SK-N-SH treated with all-trans-retinoic acid at 6 μM for 48 hours (cell line): ENCODE measurements around the gene AOPEP.

Experiments used
- ATAC-seq: fragments of 200-7000 bp; cut with Tn5 transposase; 3 replicates; pipeline ENCODE4 v1.9.1; 2020; ENCODE audit warnings: mild to moderate bottlenecking, moderate library complexity
- GLIS3 ChIP-seq: fragments of 250-450 bp; sonication (Bioruptor Pico); IDR thresholded peaks from 2 replicates; pipeline ENCODE4 v1.5.0; 2020; ENCODE audit warnings: mild to moderate bottlenecking, moderate library complexity
- ISL1 ChIP-seq: fragments of 250-450 bp; sonication (Bioruptor Pico); IDR thresholded peaks from 2 replicates; pipeline ENCODE4 v2.1.2; 2022; ENCODE audit warnings: mild to moderate bottlenecking, moderate library complexity
- OSR1 ChIP-seq: fragments of 250-450 bp; sonication (Bioruptor Pico); IDR thresholded peaks from 2 replicates; pipeline ENCODE4 v1.8.0; 2022; ENCODE audit warnings: moderate library complexity, mild to moderate bottlenecking, inconsistent platforms
- RARB ChIP-seq: fragments of 250-450 bp; sonication (Bioruptor Pico); IDR thresholded peaks from 2 replicates; pipeline ENCODE4 v1.8.0; 2021; ENCODE audit warnings: mild to moderate bottlenecking, moderate library complexity
- SNAI2 ChIP-seq: fragments of 250-450 bp; sonication (Bioruptor Pico); IDR thresholded peaks from 2 replicates; pipeline ENCODE4 v1.5.0; 2020; ENCODE audit warnings: mild to moderate bottlenecking, moderate library complexity
- TCF4 ChIP-seq: fragments of 250-450 bp; sonication (Bioruptor Pico); IDR thresholded peaks from 2 replicates; pipeline ENCODE4 v1.8.0; 2021; ENCODE audit warnings: mild to moderate bottlenecking, moderate library complexity, borderline replicate concordance
- TOX ChIP-seq: fragments of 250-450 bp; sonication (Bioruptor Pico); IDR thresholded peaks from 2 replicates; pipeline ENCODE4 v1.8.0; 2021; ENCODE audit warnings: mild to moderate bottlenecking, moderate library complexity, borderline replicate concordance
- ZFP3 ChIP-seq: fragments of 250-450 bp; sonication (Bioruptor Pico); IDR thresholded peaks from 2 replicates; pipeline ENCODE4 v1.5.0; 2020; ENCODE audit warnings: mild to moderate bottlenecking, moderate library complexity
- ZFP30 ChIP-seq: fragments of 450-650 bp; formaldehyde crosslinking; IDR thresholded peaks from 2 replicates; pipeline ENCODE4 v1.5.0; 2022; ENCODE audit warnings: mild to moderate bottlenecking, moderate library complexity
- ZNF565 ChIP-seq: fragments of 450-650 bp; formaldehyde crosslinking; conservative IDR thresholded peaks from 2 replicates; pipeline ENCODE4 v1.5.0; 2020; ENCODE audit warnings: low read depth, mild to moderate bottlenecking, moderate library complexity
- ZNF8 ChIP-seq: fragments of 450-650 bp; formaldehyde crosslinking; IDR thresholded peaks from 2 replicates; pipeline ENCODE4 v1.5.0; 2020; ENCODE audit warnings: mild to moderate bottlenecking, moderate library complexity
- TF ChIP-seq, protein P1 (sequence below): fragments of 250-450 bp; sonication (Bioruptor Pico); IDR thresholded peaks from 2 replicates; pipeline ENCODE4 v1.8.0; 2021; ENCODE audit warnings: low read depth, mild to moderate bottlenecking, moderate library complexity, borderline replicate concordance
- TF ChIP-seq, protein P2 (sequence below): fragments of 250-450 bp; sonication (Bioruptor Pico); IDR thresholded peaks from 2 replicates; pipeline ENCODE4 v1.8.0; 2020; ENCODE audit warnings: mild to moderate bottlenecking, moderate library complexity, borderline replicate concordance
- TF ChIP-seq, protein P3 (sequence below): fragments of 250-450 bp; sonication (Bioruptor Pico); IDR thresholded peaks from 2 replicates; pipeline ENCODE4 v1.5.1; 2021; ENCODE audit warnings: mild to moderate bottlenecking, moderate library complexity
- TF ChIP-seq, protein P4 (sequence below): fragments of 250-450 bp; sonication (Bioruptor Pico); IDR thresholded peaks from 2 replicates; pipeline ENCODE4 v1.5.0; 2020; ENCODE audit warnings: mild to moderate bottlenecking, moderate library complexity

Gene AOPEP

DNA sequence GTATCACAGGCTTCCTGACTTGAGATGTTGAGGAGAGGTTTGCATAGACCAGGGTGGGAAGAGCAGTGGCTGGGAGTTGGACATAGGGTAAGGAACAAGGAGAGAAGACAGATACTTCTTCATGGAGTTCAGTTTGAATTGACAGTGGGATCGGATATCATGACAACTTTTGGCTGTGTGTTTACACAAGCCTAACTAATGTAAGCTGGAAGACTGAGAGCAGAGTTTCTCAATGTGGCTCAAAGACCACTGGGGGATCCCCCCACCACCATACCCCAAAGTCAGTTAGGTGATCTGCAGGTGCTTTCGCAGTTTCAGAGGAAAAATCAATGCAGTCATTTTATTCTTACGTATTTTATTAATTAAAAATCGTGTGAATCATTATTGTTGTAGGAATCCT, 125.9 kb downstream of the AOPEP start:
- no peak for TF ChIP-seq ZFP3 (CRISPR knock-in tag)
- TF ChIP-seq ISL1 (CRISPR knock-in tag) = no peak
- no peak for TF ChIP-seq ZNF565 (CRISPR knock-in tag)
- no peak for TF ChIP-seq OSR1
- TF ChIP-seq, protein P1, sequence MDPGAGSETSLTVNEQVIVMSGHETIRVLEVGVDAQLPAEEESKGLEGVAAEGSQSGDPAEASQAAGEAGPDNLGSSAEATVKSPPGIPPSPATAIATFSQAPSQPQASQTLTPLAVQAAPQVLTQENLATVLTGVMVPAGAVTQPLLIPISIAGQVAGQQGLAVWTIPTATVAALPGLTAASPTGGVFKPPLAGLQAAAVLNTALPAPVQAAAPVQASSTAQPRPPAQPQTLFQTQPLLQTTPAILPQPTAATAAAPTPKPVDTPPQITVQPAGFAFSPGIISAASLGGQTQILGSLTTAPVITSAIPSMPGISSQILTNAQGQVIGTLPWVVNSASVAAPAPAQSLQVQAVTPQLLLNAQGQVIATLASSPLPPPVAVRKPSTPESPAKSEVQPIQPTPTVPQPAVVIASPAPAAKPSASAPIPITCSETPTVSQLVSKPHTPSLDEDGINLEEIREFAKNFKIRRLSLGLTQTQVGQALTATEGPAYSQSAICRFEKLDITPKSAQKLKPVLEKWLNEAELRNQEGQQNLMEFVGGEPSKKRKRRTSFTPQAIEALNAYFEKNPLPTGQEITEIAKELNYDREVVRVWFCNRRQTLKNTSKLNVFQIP = no peak
- TF ChIP-seq, protein P2, sequence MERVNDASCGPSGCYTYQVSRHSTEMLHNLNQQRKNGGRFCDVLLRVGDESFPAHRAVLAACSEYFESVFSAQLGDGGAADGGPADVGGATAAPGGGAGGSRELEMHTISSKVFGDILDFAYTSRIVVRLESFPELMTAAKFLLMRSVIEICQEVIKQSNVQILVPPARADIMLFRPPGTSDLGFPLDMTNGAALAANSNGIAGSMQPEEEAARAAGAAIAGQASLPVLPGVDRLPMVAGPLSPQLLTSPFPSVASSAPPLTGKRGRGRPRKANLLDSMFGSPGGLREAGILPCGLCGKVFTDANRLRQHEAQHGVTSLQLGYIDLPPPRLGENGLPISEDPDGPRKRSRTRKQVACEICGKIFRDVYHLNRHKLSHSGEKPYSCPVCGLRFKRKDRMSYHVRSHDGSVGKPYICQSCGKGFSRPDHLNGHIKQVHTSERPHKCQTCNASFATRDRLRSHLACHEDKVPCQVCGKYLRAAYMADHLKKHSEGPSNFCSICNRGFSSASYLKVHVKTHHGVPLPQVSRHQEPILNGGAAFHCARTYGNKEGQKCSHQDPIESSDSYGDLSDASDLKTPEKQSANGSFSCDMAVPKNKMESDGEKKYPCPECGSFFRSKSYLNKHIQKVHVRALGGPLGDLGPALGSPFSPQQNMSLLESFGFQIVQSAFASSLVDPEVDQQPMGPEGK (CRISPR knock-in tag) = no peak
- TF ChIP-seq GLIS3 (CRISPR knock-in tag) = no peak
- TF ChIP-seq TCF4 (CRISPR knock-in tag) = no peak
- no peak for TF ChIP-seq ZNF8 (CRISPR knock-in tag)
- no peak for TF ChIP-seq RARB (CRISPR knock-in tag)
- no peak for TF ChIP-seq TOX (CRISPR knock-in tag)
- TF ChIP-seq SNAI2 (CRISPR knock-in tag) = no peak
- ATAC-seq = no peak

DNA sequence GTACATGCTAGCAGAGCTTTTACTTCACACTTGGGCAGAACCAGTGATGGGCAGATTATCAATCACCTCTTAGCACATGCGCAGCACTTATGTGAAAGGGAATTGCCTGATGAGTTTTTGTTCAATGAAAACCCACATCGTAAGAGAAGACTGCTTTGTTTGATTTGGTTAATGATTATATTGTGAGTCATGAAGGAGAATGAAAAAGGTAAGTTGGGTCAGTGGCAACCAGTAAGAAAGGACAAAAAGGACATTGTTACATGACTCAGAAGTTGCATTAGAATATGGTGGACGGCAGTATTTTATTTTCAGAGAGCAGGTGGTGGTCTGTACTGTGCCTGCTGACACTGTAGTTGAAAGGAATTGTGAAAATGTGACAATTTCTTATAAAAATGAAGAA, 127.4 kb downstream of the AOPEP start:
- TF ChIP-seq, protein P3, sequence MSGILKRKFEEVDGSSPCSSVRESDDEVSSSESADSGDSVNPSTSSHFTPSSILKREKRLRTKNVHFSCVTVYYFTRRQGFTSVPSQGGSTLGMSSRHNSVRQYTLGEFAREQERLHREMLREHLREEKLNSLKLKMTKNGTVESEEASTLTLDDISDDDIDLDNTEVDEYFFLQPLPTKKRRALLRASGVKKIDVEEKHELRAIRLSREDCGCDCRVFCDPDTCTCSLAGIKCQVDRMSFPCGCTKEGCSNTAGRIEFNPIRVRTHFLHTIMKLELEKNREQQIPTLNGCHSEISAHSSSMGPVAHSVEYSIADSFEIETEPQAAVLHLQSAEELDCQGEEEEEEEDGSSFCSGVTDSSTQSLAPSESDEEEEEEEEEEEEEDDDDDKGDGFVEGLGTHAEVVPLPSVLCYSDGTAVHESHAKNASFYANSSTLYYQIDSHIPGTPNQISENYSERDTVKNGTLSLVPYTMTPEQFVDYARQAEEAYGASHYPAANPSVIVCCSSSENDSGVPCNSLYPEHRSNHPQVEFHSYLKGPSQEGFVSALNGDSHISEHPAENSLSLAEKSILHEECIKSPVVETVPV (CRISPR knock-in tag) = no peak
- no peak for TF ChIP-seq ZNF8 (CRISPR knock-in tag)
- ATAC-seq = no peak

DNA sequence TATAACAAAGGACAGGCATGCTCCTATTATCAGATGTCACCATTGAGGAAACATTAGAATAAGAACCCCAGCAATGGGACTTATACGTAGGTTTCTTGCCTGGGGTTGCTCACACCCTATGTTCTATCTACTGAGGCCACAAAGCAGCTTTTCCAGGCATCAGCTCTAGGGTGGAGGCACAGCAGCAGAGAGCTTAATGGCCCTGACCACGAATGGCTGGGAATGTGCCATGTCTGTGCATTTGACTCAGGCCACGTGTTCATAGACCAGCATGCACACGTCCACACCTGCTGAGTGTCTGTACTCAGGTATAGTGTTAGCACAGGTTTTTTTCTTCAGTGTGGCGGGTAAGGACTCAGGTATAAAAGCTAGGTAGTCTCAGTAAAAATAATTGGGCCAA, 129.4 kb downstream of the AOPEP start:
- no peak for ATAC-seq
- TF ChIP-seq, protein P4, sequence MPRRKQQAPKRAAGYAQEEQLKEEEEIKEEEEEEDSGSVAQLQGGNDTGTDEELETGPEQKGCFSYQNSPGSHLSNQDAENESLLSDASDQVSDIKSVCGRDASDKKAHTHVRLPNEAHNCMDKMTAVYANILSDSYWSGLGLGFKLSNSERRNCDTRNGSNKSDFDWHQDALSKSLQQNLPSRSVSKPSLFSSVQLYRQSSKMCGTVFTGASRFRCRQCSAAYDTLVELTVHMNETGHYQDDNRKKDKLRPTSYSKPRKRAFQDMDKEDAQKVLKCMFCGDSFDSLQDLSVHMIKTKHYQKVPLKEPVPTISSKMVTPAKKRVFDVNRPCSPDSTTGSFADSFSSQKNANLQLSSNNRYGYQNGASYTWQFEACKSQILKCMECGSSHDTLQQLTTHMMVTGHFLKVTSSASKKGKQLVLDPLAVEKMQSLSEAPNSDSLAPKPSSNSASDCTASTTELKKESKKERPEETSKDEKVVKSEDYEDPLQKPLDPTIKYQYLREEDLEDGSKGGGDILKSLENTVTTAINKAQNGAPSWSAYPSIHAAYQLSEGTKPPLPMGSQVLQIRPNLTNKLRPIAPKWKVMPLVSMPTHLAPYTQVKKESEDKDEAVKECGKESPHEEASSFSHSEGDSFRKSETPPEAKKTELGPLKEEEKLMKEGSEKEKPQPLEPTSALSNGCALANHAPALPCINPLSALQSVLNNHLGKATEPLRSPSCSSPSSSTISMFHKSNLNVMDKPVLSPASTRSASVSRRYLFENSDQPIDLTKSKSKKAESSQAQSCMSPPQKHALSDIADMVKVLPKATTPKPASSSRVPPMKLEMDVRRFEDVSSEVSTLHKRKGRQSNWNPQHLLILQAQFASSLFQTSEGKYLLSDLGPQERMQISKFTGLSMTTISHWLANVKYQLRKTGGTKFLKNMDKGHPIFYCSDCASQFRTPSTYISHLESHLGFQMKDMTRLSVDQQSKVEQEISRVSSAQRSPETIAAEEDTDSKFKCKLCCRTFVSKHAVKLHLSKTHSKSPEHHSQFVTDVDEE (CRISPR knock-in tag) = no peak
- TF ChIP-seq ZFP3 (CRISPR knock-in tag) (no peak), ZNF565 (CRISPR knock-in tag) (no peak), ZFP30 (CRISPR knock-in tag) (no peak), GLIS3 (CRISPR knock-in tag) (no peak), ISL1 (CRISPR knock-in tag) (no peak)
- TF ChIP-seq, protein P3 (CRISPR knock-in tag) = no peak
- TF ChIP-seq, protein P2 (CRISPR knock-in tag) = no peak
- TF ChIP-seq, protein P1 = no peak
